Naive thymus-derived CD4-positive, alpha-beta T cell (primary cell): Measurements from ENCODE around the gene APP. TPM values are rescaled to one million over a fixed set of nuclear protein-coding genes. Genes with fewer than 3 reads are reported as not detected.

Source experiments
- ATAC-seq: fragments of 150-1000 bp; cut with Tn5 transposase; 2 replicates; pipeline ENCODE4 v1.10.0; 2021; ENCODE audit warnings: mild to moderate bottlenecking, moderate library complexity
- CTCF ChIA-PET: fragments of 350-600 bp; sonication (Branson Sonifier 250); formaldehyde crosslinking; loops from one replicate; lab custom pipeline; 2021; ENCODE audit warnings: antibody characterized with exemption; lab: Charles Lee
- POLR2A ChIA-PET: fragments of 350-600 bp; sonication (Branson Sonifier 250); formaldehyde crosslinking; loops from one replicate; lab custom pipeline; 2021; ENCODE audit warnings: antibody characterized with exemption, inconsistent platforms; lab: Charles Lee
- DNase-seq, 9 donors: peaks; one replicate each; pipeline versions ENCODE4 v3.0.0 to v3.0.0-alpha.2; 2020 to 2022; ENCODE audit warnings: mixed read lengths in 1 of 9
- H3K27ac ChIP-seq: one replicate; pipeline ENCODE4 v1.7.0; 2013; ENCODE audit warnings: mild to moderate bottlenecking, low read depth, low read length, moderate library complexity
- H3K27me3 ChIP-seq, 2 donors: one replicate each; pipeline ENCODE4 v1.7.0; 2013; ENCODE audit warnings: low read length in 2 of 2, mild to moderate bottlenecking in 2 of 2, moderate library complexity in 2 of 2; ENCODE audit not compliant: control insufficient read depth in 2 of 2, insufficient read depth in 2 of 2
- H3K36me3 ChIP-seq, 3 experiments: 1 replicate in 2 of 3; 2 replicates in 1 of 3; pipeline ENCODE4 v1.7.0; 2013; ENCODE audit warnings: low read length in 3 of 3, mild to moderate bottlenecking in 3 of 3, moderate library complexity in 1 of 3; ENCODE audit not compliant: insufficient read depth in 3 of 3, control insufficient read depth in 2 of 3
- H3K4me1 ChIP-seq, 2 donors: one replicate each; pipeline ENCODE4 v1.7.0; 2013; ENCODE audit warnings: low read length in 2 of 2, mild to moderate bottlenecking in 2 of 2, moderate library complexity in 1 of 2; ENCODE audit not compliant: control insufficient read depth in 2 of 2, insufficient read depth in 2 of 2
- H3K4me3 ChIP-seq: 2 replicates; pipeline ENCODE4 v1.7.0; 2013; ENCODE audit warnings: mild to moderate bottlenecking, low read length
- H3K9me3 ChIP-seq, 3 experiments: 1 replicate in 2 of 3; 2 replicates in 1 of 3; pipeline ENCODE4 v1.7.0; 2013; ENCODE audit warnings: low read length in 3 of 3; ENCODE audit not compliant: control insufficient read depth in 2 of 3
- H3K27ac Mint-ChIP-seq, 9 donors: one replicate each; pipeline ENCODE4 v1.8.0; 2020 to 2022; ENCODE audit warnings: mixed read lengths in 9 of 9, mild to moderate bottlenecking in 8 of 9, moderate library complexity in 5 of 9, inconsistent platforms in 2 of 9
- H3K27me3 Mint-ChIP-seq, 5 donors: one replicate each; pipeline ENCODE4 v1.8.0; 2021 to 2022; ENCODE audit warnings: mixed read lengths in 5 of 5, mild to moderate bottlenecking in 1 of 5
- H3K36me3 Mint-ChIP-seq, 5 donors: one replicate each; pipeline ENCODE4 v1.8.0; 2020 to 2022; ENCODE audit warnings: mixed read lengths in 5 of 5, mild to moderate bottlenecking in 3 of 5, inconsistent platforms in 1 of 5
- H3K4me1 Mint-ChIP-seq, 7 donors: one replicate each; pipeline ENCODE4 v1.8.0; 2020 to 2022; ENCODE audit warnings: mixed read lengths in 7 of 7, mild to moderate bottlenecking in 3 of 7, inconsistent platforms in 1 of 7
- H3K4me3 Mint-ChIP-seq, 10 donors: one replicate each; pipeline ENCODE4 v1.8.0; 2020 to 2022; ENCODE audit warnings: mild to moderate bottlenecking in 10 of 10, mixed read lengths in 10 of 10, moderate library complexity in 6 of 10, inconsistent platforms in 2 of 10
- H3K9me3 Mint-ChIP-seq, 11 donors: one replicate each; pipeline ENCODE4 v1.8.0; 2020 to 2022; ENCODE audit warnings: mixed read lengths in 11 of 11, mild to moderate bottlenecking in 4 of 11, inconsistent platforms in 1 of 11, moderate library complexity in 1 of 11
- intact Hi-C, 2 donors: fragments of 100-400 bp; cut with micrococcal nuclease; formaldehyde crosslinking; loops; one replicate each; pipeline ENCODE4 v1.15.1; 2023
- polyA plus RNA-seq, 2 donors: library from polyadenylated mRNA; unstranded; fragments of 300-500 nt; fragmentation: Illumina TruSeq; gene quantifications; one replicate each; pipeline ENCODE4 v1.2.3, GENCODE V29; 2021
- total RNA-seq, 6 experiments: library from RNA in 5 of 6; stranded (reverse) in 5 of 6; gene quantifications; 1 replicate in 5 of 6; 2 replicates in 1 of 6; pipeline ENCODE4 v1.2.3 and lab custom pipeline; 2021 to 2026

APP gene
- total and polyA plus RNA-seq, 7 experiments from 2014 or later = 19.8 to 68.0 (median 54.9) TPM

DNA sequence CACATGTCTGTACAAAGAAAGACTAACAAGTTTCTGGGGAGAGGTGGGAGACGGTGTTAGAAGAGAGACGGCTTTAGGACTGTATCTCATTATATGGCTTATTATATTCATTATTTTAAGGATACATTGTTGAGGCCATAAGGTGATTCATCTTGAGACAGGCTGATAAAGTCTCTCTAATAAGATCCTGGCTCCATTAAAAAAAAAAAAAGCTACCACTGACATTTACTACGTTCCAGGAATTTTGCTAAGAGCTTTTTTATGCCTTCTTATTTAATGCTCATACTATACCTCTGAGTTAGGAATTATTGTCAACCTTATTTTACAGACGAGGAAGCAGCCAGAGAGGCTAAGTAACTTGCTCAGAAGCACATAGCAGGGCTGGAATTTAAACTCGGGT lies 262.1 kb downstream of the APP start:
- intact Hi-C loops = no loop called here
- Mint-ChIP-seq H3K27me3 (no peaks in the 10 kb centered on the region), H3K36me3 (peaks cover 0 to 34% (median 0%) of the 10 kb centered on the region in 5 donors), H3K9me3 (no peaks in the 10 kb centered on the region), H3K4me1 (peaks cover 0 to 2% (median 0%) of the 10 kb centered on the region in 7 donors), H3K27ac (no peak overlapping the region), H3K4me3 (no peak overlapping the region)
- Histone ChIP-seq H3K27me3 (no peaks in the 10 kb centered on the region), H3K36me3 (peaks cover 0 to 5% (median 0%) of the 10 kb centered on the region in 3 experiments), H3K9me3 (no peaks in the 10 kb centered on the region), H3K27ac (no peak overlapping the region), H3K4me1 (no peaks in the 10 kb centered on the region), H3K4me3 (no peak overlapping the region)
- DNase-seq = no peak
- ChIA-PET CTCF (no interaction called here), POLR2A (no interaction called here)
- no peak for ATAC-seq

DNA sequence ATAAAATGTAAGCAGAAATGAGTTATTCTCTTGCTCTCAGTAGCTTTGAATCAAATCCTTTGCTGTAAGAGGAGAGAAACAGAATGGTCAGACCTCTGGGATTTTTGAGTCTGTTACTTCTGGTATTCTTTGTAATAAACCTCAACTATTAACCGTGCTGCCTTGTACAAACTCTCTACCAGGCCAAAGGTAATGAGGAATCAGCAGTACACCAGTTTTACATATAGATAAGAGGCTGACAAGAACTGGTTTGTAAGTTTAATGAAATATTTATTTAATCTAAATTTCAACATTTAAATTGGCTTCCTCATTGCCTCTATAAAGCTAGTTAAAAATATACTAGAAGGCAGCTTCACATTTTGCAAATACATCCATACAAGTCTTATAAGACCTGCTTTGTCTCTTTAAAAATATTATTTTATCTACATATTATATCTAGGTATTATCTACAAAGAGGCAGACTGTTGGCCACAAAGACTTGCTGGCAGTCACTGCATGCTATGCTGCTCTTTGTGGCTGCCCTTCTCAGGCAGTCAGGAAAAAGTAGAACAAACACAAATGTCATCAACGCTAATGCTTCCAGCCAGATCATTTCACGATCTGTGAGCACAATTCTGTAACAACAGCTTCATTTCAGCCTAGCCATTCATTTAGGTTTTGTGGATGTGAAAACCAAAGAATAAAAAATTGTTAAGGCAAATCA lies 262.8 kb downstream of the APP start:
- H3K4me1 ChIP-seq = no peaks in the 10 kb centered on the region
- H3K36me3 ChIP-seq = peaks cover 0 to 5% (median 0%) of the 10 kb centered on the region in 3 experiments
- H3K4me3 Mint-ChIP-seq = no peak overlapping the region
- no peak overlapping the region for H3K27ac Mint-ChIP-seq
- intact Hi-C loops = no loop called here
- H3K36me3 Mint-ChIP-seq = peaks cover 0 to 36% (median 0%) of the 10 kb centered on the region in 5 donors
- POLR2A ChIA-PET = no interaction called here
- H3K27me3 Mint-ChIP-seq = no peaks in the 10 kb centered on the region
- no peaks in the 10 kb centered on the region for H3K27me3 ChIP-seq
- CTCF ChIA-PET = interaction anchor here (0.9 to 1.3 kb wide), 2 partner anchors 12 to 263 kb away, joined by 3 to 4 read pairs; partner anchors contain the start of gene APP
- ATAC-seq = no peak
- H3K27ac ChIP-seq = no peak overlapping the region
- DNase-seq = no peak
- peaks cover 0 to 3% (median 0%) of the 10 kb centered on the region in 7 donors for H3K4me1 Mint-ChIP-seq
- no peaks in the 10 kb centered on the region for H3K9me3 Mint-ChIP-seq
- H3K9me3 ChIP-seq = no peaks in the 10 kb centered on the region
- H3K4me3 ChIP-seq = no peak overlapping the region

DNA sequence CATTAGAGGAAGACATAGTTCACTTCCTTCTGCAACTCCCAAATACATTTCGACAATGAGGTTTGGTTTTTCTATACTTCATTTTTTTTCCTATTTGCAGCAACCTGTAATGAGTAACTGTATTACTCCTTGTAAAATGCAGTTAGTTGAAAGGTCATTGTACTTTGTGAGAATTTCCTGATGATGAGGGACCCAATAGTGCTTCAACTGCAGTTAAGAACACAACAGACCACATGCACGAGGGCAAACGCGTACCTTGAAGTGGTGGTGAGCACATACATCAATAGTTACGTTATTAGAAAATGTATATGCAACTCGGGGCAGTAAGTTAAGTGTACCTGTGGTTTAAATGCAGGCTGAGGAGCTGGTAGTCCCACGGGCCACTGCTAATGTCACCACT lies 264.0 kb downstream of the APP start:
- Histone ChIP-seq H3K36me3 (peaks cover 0 to 5% (median 0%) of the 10 kb centered on the region in 3 experiments), H3K4me3 (no peak overlapping the region), H3K4me1 (no peaks in the 10 kb centered on the region), H3K27me3 (no peaks in the 10 kb centered on the region), H3K27ac (no peak overlapping the region), H3K9me3 (no peaks in the 10 kb centered on the region)
- H3K27me3 Mint-ChIP-seq = no peaks in the 10 kb centered on the region
- ChIA-PET CTCF (no interaction called here), POLR2A (no interaction called here)
- H3K4me3 Mint-ChIP-seq = no peak overlapping the region
- intact Hi-C loops = no loop called here
- peaks cover 0 to 3% (median 0%) of the 10 kb centered on the region in 7 donors for H3K4me1 Mint-ChIP-seq
- H3K27ac Mint-ChIP-seq = no peak overlapping the region
- H3K9me3 Mint-ChIP-seq = no peaks in the 10 kb centered on the region
- DNase-seq (no peak), ATAC-seq (no peak)
- peaks cover 0 to 31% (median 0%) of the 10 kb centered on the region in 5 donors for H3K36me3 Mint-ChIP-seq

DNA sequence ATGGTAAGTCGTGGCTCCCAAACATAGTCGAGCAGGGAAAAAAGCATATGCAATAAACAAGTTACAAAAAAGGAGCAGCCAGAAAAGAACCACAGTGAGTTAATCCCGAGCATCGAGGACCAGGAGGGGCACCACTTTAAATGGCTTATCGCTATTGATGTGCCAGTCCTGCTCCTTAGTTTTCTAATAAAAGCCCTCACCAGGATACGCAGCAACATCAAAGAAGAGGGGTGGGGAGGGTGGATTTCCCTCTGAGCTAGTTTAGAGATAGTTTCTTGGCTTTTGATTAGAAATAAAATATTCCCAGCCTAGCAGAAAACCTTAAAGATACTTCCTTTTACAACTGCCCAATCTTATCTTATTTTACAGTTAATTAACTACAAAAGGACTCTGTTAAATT lies 265.4 kb downstream of the APP start:
- CTCF ChIA-PET = no interaction called here
- ATAC-seq (no peak), DNase-seq (no peak)

DNA sequence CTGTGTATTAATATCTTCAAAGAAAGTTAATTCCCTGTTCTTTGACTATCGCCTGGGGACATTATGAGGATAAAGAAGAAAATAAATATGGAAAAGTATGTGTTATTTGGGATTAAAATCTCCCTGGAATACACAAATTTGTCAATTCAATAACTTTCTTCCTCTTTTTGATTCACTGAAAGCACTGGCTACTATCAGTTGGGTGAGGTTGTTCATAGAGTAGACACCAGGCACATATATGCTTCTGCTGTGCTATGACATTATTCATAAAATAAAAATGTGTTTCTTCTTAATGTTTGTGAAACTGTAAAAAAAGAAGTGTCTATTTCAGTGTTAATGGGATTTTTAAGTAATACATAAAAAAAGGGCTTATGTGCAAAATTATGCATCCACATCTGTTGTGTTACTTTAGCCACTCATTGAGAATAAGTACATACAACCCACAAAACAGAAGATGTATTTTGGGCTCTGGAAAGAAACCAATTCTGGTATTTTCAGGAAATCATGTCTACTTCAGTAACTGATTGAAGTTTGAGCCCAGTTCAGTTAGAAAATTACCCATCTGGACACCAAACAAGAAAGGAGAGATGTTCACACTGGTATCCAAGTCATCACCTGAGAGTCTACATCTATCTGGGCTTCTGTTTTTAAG lies 266.4 kb downstream of the APP start:
- ChIA-PET POLR2A (no interaction called here), CTCF (no interaction called here)
- DNase-seq (no peak), ATAC-seq (peak; percentile 28)
- H3K4me3 Mint-ChIP-seq = no peak overlapping the region
- no peaks in the 10 kb centered on the region for H3K27me3 Mint-ChIP-seq
- H3K4me1 Mint-ChIP-seq = peaks cover 0 to 3% (median 0%) of the 10 kb centered on the region in 7 donors
- H3K36me3 Mint-ChIP-seq = peaks cover 0 to 33% (median 0%) of the 10 kb centered on the region in 5 donors
- Histone ChIP-seq H3K27me3 (no peaks in the 10 kb centered on the region), H3K4me3 (no peak overlapping the region), H3K4me1 (no peaks in the 10 kb centered on the region), H3K9me3 (no peaks in the 10 kb centered on the region), H3K27ac (no peak overlapping the region), H3K36me3 (peaks cover 0 to 5% (median 0%) of the 10 kb centered on the region in 3 experiments)
- no peaks in the 10 kb centered on the region for H3K9me3 Mint-ChIP-seq
- intact Hi-C loops = no loop called here
- no peak overlapping the region for H3K27ac Mint-ChIP-seq

More for the DNA sequence above, 265.4 kb downstream of the APP start:
- H3K4me1 Mint-ChIP-seq = peaks cover 0 to 3% (median 0%) of the 10 kb centered on the region in 7 donors
- H3K4me3 ChIP-seq = no peak overlapping the region
- H3K4me1 ChIP-seq = no peaks in the 10 kb centered on the region
- H3K27me3 Mint-ChIP-seq = no peaks in the 10 kb centered on the region
- H3K27me3 ChIP-seq = no peaks in the 10 kb centered on the region
- POLR2A ChIA-PET = no interaction called here
- H3K9me3 Mint-ChIP-seq = no peaks in the 10 kb centered on the region
- no peak overlapping the region for H3K4me3 Mint-ChIP-seq
- no peak overlapping the region for H3K27ac ChIP-seq
- peaks cover 0 to 31% (median 0%) of the 10 kb centered on the region in 5 donors for H3K36me3 Mint-ChIP-seq
- intact Hi-C loops = no loop called here
- H3K36me3 ChIP-seq = peaks cover 0 to 5% (median 0%) of the 10 kb centered on the region in 3 experiments
- no peak overlapping the region for H3K27ac Mint-ChIP-seq
- H3K9me3 ChIP-seq = no peaks in the 10 kb centered on the region

DNA sequence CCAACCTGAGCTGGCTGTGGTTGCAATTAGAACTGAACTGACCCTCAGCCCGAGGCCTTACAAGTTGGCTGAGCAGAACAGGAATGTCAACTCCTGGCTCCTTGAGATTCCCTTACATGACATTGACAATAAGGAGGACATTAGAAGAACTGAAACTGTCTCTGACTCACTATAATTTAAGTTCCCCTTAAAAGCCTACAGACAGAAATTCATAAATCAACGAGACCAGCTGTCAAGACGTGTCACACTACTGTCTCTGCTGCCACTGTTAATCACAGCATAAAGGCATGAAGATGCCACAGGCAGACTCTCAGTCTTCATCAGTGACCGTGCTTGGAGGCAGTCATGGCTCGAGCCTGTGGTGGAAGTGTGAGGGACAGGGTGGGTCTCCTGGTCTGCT lies 267.0 kb downstream of the APP start:
- intact Hi-C loops = no loop called here
- Mint-ChIP-seq H3K9me3 (no peaks in the 10 kb centered on the region), H3K4me3 (no peak overlapping the region), H3K36me3 (peaks cover 0 to 34% (median 0%) of the 10 kb centered on the region in 5 donors), H3K27ac (no peak overlapping the region), H3K4me1 (peaks cover 0 to 3% (median 0%) of the 10 kb centered on the region in 7 donors), H3K27me3 (no peaks in the 10 kb centered on the region)
- Histone ChIP-seq H3K4me3 (no peak overlapping the region), H3K4me1 (no peaks in the 10 kb centered on the region), H3K9me3 (no peaks in the 10 kb centered on the region), H3K27ac (no peak overlapping the region), H3K27me3 (no peaks in the 10 kb centered on the region), H3K36me3 (peaks cover 0 to 5% (median 0%) of the 10 kb centered on the region in 3 experiments)
- ATAC-seq (peak; percentile 87), DNase-seq (no peak)
- CTCF ChIA-PET = no interaction called here
- POLR2A ChIA-PET = no interaction called here
